Measurements from ENCODE around the gene DNAAF2. TPM values are rescaled to one million over a fixed set of nuclear protein-coding genes. Genes with fewer than 3 reads are reported as not detected.
"Not testable (repeated sequence)": the region's sequence is repeated elsewhere in the genome, so short reads cannot be mapped to it uniquely, and the experiment has no call there.

DNAAF2 gene
- polyA plus RNA-seq, 1 donor: 7.3 TPM

DNA sequence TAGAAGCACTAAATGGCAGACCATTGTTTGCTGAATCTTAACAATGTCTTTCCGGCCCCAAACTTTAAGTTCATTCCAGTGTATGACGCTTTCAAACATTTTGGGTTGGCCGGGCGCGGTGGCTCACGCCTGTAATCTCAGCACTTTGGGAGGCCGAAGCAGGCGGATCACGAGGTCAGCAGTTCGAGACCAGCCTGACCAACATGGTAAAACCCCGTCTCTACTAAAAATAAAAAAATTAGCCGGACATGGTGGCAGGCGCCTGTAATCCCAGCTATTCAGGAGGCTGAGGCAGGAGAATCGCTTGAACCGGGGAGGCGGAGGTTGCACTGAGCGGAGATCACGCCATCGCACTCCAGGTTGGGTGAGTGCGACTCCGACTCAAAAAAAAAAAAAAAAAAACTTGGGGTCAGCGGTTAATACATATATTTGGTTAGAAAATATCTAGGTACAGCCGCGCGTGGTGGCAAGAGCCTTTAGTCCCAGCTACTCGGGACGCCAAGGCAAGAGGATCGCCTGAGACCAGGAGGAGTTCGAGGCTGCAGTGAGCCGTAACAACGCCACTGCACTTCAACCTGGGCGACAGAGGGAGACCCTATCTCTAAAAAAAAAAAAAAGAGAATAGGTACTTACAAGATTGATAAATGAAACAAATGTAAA lies 49.9 kb downstream of the DNAAF2 start:
- not testable (repeated sequence) for DNase-seq (ENCODE audit: low read depth)

GRCh38 chr14:49584058-49584457 lies 51.0 kb downstream of the DNAAF2 start:
- DNase-seq (ENCODE audit: low read depth): no peak

- no peak for DNase-seq (ENCODE audit: low read depth)
Observed at GRCh38 chr14:49583629-49584028, 51.4 kb downstream of the DNAAF2 start.

DNA sequence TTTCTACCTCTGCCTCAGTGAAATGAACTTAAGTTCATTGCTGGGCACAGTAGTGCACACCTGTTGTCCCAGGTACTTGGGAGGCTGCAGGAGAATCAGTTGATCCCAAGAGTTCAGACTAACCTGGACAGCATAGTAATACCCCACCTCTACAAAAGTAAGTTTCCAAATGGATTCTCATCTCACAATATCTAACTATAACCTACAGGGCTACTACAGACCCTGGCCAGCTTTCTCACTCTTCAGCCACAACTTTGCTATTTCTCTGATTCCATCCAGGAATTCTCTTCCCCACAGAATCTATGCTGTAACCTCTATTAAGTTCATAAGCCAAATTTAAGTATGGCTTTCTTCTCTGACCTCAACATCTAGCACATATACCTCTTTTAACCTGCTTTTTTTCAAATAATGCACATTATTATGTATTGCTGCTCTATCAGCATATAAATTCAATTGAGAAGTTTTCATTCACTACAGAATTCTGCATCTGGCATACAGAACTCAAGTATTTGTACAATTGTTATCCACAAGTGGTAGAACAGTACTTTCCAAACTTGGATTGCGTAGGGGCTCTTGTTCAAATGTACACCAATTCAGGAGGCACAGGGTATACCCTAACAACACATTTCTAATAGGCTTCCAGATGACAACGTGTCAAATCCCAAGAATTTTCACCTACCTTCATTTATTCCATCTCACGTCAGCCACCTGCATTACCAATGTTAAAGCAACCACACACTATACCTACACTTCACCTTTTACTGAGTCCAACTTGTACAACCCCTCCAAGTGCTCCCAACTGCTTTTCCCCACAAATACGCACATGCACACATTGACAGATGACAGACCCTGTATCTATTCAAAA lies 52.7 kb downstream of the DNAAF2 start:
- no peak for DNase-seq (ENCODE audit: low read depth)

- DNase-seq (ENCODE audit: low read depth): no peak
Observed at GRCh38 chr14:49581209-49582112, 53.6 kb downstream of the DNAAF2 start.

DNA sequence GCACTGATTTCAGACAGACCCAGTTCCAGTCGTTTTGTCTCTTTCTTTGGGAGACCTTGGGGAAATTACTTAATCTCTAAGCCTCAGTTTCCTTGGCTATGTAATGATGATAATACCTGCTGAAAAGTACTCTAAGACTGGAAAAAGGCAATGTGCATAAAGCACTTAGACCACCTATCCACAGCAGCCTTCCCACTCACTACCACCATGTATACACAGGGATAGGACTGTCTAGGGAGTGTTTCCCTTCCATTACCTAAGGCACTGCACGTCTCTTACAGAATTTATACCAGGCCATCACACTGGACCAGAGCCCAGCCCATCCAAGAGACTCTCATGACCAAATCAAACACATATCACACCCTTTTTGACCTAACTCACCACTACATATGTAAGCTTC lies 55.2 kb downstream of the DNAAF2 start:
- no peak for DNase-seq (ENCODE audit: low read depth)

- DNase-seq (ENCODE audit: low read depth): no peak
Observed at GRCh38 chr14:49578141-49578540, 56.9 kb downstream of the DNAAF2 start.

Other genes starting within 250 kb of the DNAAF2 start
- gene RPS29, start 48.9 kb downstream of the DNAAF2 start, polyA plus RNA-seq (ENCODE audit: insufficient read length): 2,167 TPM
- gene LRR1, start 36.3 kb downstream of the DNAAF2 start, polyA plus RNA-seq (ENCODE audit: insufficient read length): 6.5 TPM
- gene RPL36AL, start 14.6 kb downstream of the DNAAF2 start, polyA plus RNA-seq (ENCODE audit: insufficient read length): 141 TPM
- 19.9 TPM for gene MGAT2, start 14.4 kb downstream of the DNAAF2 start, polyA plus RNA-seq (ENCODE audit: insufficient read length)
- 9.3 TPM for gene POLE2, start 53.0 kb upstream of the DNAAF2 start, polyA plus RNA-seq (ENCODE audit: insufficient read length)
- gene KLHDC1, start 57.9 kb upstream of the DNAAF2 start, polyA plus RNA-seq (ENCODE audit: insufficient read length): 5.1 TPM
- 75.0 TPM for gene KLHDC2, start 132.9 kb upstream of the DNAAF2 start, polyA plus RNA-seq (ENCODE audit: insufficient read length)
- 45.6 TPM for gene NEMF, start 217.5 kb upstream of the DNAAF2 start, polyA plus RNA-seq (ENCODE audit: insufficient read length)

Data from forelimb muscle (tissue), 1 donor.